DOHH2 (cell line): ENCODE results near the gene SEPTIN10.

Source experiments
- CTCF ChIP-seq: fragments of 200-600 bp; sonication (generic); IDR thresholded peaks from one replicate; pipeline ENCODE4 v1.5.1; 2014; ENCODE audit warnings: antibody characterized with exemption, mild to moderate bottlenecking, low read depth, low read length; ENCODE audit not compliant: poor library complexity, severe bottlenecking
- EZH2phosphoT487 ChIP-seq: fragments of 200-600 bp; sonication (generic); IDR thresholded peaks from 2 replicates; pipeline ENCODE4 v1.6.1; 2017; ENCODE audit warnings: borderline replicate concordance, mild to moderate bottlenecking, antibody characterized with exemption, low read length, moderate library complexity, mixed read lengths

GRCh38 chr2:109645412-109646184 lies 31.8 kb upstream of the SEPTIN10 start:
- no peak for TF ChIP-seq CTCF
- no peak for TF ChIP-seq EZH2phosphoT487
